HG02759 (cell line): ENCODE results near the gene CSRNP3.

Source experiments
- ATAC-seq: cut with Tn5 transposase; IDR thresholded peaks from one replicate; pipeline ENCODE4 v1.9.1; 2021; ENCODE audit warnings: mild to moderate bottlenecking, moderate library complexity; ENCODE audit not compliant: unreplicated experiment

Gene CSRNP3

GRCh38 chr2:165675551-165675968 lies 206.1 kb downstream of the CSRNP3 start:
- peak; percentile 62 for ATAC-seq

- ATAC-seq, result no peak
Observed at GRCh38 chr2:165678882-165679281, 209.4 kb downstream of the CSRNP3 start.

- no peak for ATAC-seq
Observed at GRCh38 chr2:165679621-165680020, 210.1 kb downstream of the CSRNP3 start.

- no peak for ATAC-seq
Observed at GRCh38 chr2:165681841-165682240, 212.3 kb downstream of the CSRNP3 start.

- no peak for ATAC-seq
Observed at GRCh38 chr2:165682546-165682945, 213.0 kb downstream of the CSRNP3 start.

GRCh38 chr2:165686800-165687199 lies 217.3 kb downstream of the CSRNP3 start:
- ATAC-seq, result no peak

- ATAC-seq, result no peak
Observed at GRCh38 chr2:165687426-165688002, 218.0 kb downstream of the CSRNP3 start.

GRCh38 chr2:165691615-165692014 lies 222.1 kb downstream of the CSRNP3 start:
- no peak for ATAC-seq

GRCh38 chr2:165692906-165693305 lies 223.4 kb downstream of the CSRNP3 start:
- ATAC-seq, result no peak

GRCh38 chr2:165693838-165694237 lies 224.3 kb downstream of the CSRNP3 start:
- no peak for ATAC-seq

GRCh38 chr2:165697748-165698443 lies 228.4 kb downstream of the CSRNP3 start:
- ATAC-seq, result no peak

GRCh38 chr2:165698444-165698884 lies 229.0 kb downstream of the CSRNP3 start:
- peak; percentile 85 for ATAC-seq

GRCh38 chr2:165699946-165700345 lies 230.4 kb downstream of the CSRNP3 start:
- ATAC-seq, result no peak

- no peak for ATAC-seq
Observed at GRCh38 chr2:165700531-165700930, 231.0 kb downstream of the CSRNP3 start.

GRCh38 chr2:165701147-165701546 lies 231.6 kb downstream of the CSRNP3 start:
- no peak for ATAC-seq

- ATAC-seq, result no peak
Observed at GRCh38 chr2:165706960-165707487, 237.5 kb downstream of the CSRNP3 start.

GRCh38 chr2:165716091-165716490 lies 246.6 kb downstream of the CSRNP3 start:
- no peak for ATAC-seq

- ATAC-seq, result no peak
Observed at GRCh38 chr2:165718610-165719210, 249.2 kb downstream of the CSRNP3 start.

- ATAC-seq, result no peak
Observed at GRCh38 chr2:165720511-165720910, 251.0 kb downstream of the CSRNP3 start.

GRCh38 chr2:165725421-165725820 lies 255.9 kb downstream of the CSRNP3 start:
- ATAC-seq, result no peak
